HL-60/S4 treated with phorbol 12-myristate 13-acetate at 8.2 ng/mL for 4 days and 3 days (cell line): ENCODE data around the gene RIC8B.

Experiments
- in situ Hi-C: fragments of 300-500 bp; cut with MboI; formaldehyde crosslinking; loops from 2 replicates; pipeline ENCODE4 v1.15.0; 2022; ENCODE audit warnings: low sequenced_read_pairs

The RIC8B gene

DNA sequence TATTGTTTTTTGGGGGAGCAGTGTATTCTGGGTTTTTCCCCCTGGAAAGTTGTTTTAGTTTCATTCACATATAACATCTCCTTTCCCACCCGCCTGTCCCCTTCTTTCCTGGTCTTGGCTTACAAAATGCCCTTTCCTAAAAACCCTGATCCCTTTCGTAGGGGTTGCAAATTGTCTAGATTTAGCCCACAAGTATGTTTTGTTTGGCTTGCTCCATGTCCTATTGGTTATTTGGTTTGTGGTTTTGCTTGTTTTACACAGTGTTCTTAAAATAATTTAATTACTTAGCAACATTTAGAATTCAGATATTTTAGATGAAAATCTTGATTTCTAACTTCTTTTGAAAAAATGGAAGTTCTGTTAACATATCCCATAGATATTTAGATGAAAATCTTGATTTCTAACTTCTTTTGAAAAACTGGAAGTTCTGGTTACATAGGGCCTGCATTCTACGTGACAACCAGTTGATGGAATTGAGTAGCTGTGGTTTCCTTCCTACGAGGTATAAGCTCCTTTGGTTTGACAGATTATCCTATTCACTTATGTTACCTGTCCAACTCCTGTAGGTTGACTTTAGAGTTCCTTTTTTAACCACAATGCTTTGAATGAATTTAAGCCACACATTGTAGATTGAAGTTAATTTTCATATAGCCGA is 92.1 kb downstream of the RIC8B start:
- in situ Hi-C loops: no loop called here

DNA sequence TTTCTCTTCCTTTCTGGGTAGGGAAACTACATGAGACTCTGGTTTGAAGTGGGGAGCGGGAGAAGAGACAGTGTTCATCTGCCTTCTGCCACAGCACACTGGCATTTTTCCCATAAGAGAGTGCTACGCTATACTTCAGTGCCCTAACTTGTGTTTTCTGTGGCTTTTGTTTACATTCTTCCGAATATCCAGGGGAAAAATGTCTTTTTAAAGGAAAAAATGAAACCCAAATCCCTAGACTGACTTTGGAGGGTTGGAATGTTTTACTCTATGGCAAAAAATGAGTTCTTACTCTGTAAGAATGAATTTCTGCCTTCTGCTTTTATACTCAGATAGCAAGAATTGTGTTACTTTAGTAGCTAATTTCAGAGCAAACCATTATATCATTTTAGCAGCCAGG is 93.2 kb downstream of the RIC8B start:
- in situ Hi-C loops: no loop called here

DNA sequence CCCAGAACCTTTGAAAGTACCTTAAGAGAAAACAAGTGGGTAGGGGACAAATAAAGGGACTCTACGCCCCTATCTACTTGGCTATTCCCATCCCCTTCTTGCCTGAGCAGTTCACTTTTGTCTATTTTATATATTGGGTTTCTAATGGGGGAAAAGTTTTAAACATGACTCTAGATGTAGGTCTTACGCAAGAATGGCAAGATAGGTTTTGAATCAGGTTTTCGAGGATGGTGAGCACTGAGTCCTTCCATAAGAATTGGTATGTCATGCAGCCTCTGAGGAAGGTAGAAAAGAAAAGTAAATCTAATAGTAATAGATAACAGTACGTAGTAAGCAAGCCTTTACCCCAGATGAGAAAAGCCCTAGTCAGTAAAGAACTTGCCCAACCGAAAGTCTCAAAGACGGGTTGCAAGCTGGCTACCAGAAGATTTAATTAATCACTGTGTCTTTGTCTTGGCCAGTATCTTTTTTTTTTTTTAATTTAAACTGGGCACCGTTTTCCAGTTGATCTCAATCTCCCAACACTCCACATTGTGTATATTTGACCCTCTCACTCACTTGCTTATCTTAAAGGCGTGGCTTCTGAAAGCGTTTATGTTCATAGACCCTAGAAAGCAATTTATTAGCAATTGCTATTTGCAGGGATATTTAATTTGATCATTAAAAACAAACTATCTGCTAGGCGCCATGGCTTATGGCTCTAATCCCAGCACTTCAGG is 94.7 kb downstream of the RIC8B start:
- in situ Hi-C loops: no loop called here

DNA sequence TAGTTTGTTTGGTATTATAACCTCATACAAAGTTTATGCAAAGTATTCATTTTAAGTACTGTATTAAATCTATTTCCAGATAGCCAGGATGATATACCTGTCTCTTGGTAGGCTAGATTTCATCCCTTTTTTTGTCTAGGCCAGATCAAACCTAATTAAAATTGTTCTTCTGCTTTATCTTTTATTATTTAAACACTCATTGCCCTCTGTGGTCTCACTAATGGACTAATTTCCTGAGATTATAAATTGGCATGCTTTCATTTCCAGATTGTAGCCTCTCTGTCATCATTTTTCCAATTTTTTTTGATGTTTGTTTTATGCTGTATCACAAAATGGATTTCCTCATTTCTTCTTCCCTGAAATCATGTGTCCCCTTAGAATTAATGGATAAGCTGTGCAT is 95.6 kb downstream of the RIC8B start:
- in situ Hi-C loops: no loop called here

GRCh38 chr12:106871477-106871876 is 97.0 kb downstream of the RIC8B start:
- in situ Hi-C loops: no loop called here

GRCh38 chr12:106873983-106874382 is 99.5 kb downstream of the RIC8B start:
- in situ Hi-C loops: no loop called here

DNA sequence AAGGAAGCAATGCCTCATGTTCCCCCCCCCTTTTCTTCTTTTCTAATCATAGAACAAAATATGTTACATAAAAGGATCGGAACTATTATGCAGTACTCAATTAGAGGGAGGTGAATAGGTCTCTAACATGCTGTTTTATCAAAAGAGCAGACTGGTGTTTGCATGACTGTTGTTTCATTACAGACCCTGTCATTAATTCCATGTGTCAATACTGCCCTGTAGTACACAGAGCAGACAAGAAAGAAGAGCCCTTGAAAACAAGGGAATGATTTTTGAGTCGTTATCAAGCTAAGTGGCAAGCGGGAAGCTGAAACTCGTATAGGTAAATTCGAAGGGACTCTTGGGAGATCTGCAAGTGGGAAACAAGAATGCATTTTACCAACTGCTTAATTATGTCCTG is 104.3 kb downstream of the RIC8B start:
- in situ Hi-C loops: no loop called here

GRCh38 chr12:106879612-106880011 is 105.1 kb downstream of the RIC8B start:
- in situ Hi-C loops: no loop called here

- in situ Hi-C loops: no loop called here
Measured at GRCh38 chr12:106883426-106883825, 108.9 kb downstream of the RIC8B start.

- in situ Hi-C loops: no loop called here
Measured at GRCh38 chr12:106885026-106885425, 110.5 kb downstream of the RIC8B start.

DNA sequence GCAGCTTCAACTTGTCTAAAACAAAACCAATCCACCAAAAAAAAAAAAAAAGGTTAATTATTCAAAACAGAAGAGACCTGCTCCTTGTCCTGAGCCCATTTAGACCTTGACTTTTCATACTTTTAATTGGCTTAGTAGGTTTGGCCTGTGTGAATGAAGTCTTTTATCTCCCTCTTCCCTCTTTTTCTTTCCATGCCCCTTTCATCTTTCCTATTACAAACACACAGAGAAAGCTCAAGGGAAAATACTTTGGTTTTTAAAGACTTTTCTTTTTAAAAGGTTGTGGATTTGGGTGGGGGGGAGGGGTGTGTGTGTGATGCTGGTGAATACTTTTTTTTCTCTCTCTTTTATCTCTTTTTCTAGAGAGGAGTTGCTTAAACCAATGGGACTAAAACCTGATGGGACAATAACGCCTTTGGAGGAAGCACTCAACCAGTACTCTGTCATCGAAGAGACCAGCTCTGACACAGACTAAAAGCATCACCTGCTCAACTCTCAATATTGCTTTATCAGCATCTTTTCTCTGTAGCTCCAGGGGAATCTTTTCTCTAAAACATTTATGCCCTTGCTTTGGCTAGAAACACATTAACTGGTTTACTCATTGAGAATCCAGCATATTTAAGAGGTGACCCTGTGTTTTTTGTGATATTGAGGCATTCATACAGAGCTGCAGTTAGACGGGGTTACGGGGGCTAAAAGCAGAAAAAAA is 111.2 kb downstream of the RIC8B start:
- in situ Hi-C loops: no loop called here

GRCh38 chr12:106886932-106887331 is 112.5 kb downstream of the RIC8B start:
- in situ Hi-C loops: no loop called here

DNA sequence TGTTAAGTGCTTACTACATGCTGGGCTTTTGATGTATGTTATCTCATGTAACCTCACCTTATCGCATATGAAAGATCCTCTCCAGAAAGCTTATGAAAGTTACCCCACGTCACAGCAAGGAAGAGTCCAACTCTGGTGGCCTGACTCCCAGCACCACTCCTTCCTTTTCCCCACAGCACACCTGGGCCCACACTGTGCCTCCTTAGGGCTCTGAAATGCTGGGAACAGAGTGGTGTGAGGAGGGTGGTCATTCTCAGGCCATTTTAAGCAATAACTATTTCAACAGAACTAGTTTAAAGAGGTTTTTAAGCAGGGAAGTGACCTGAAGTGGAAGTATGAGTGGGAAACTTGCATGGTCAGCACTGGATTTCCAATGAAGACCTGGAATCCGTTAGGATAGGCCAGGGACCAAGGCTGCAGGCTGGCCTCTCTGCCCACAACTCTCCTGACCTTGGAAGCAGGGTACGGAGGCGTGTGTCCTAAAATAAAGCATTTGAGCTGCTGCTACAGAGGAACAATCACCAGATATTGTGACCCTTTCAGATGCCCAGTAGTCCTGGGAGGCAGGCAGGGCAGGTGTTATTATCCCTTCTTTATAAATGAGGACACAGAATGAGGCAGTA is 114.0 kb downstream of the RIC8B start:
- in situ Hi-C loops: no loop called here

GRCh38 chr12:106889326-106889725 is 114.8 kb downstream of the RIC8B start:
- in situ Hi-C loops: no loop called here

DNA sequence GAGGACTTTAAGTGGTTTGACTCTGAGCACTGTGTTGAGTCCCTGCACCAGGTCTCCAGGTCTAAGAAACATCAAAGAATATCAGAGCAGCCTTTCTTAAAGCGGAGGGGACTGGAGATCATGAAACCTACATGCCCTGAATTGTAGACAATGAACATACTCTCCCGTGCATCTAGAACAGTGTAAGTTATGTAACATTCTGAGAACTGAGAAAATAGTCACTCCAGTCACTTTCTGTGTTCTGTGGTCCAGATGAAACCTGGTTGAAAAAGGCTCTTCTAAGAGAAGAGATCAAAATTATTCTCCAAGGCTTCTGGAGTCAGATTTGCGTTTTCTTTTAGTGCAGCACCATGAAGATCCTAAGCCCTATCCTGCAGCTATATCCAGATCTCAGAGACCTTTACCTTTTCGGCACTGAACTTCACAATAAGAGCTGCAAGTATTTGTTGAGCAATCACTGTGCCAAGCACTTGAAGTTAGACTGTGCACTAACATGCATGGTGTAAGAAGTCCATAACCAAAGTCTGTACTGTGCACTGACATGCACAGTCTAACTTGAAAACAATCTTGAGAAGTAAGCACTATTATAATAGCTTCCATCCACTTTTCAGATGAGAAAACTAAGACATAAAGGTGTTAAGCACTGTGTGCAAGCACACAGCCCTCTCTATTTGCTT is 115.6 kb downstream of the RIC8B start:
- in situ Hi-C loops: no loop called here

- in situ Hi-C loops: no loop called here
Measured at GRCh38 chr12:106892075-106892474, 117.6 kb downstream of the RIC8B start.

DNA sequence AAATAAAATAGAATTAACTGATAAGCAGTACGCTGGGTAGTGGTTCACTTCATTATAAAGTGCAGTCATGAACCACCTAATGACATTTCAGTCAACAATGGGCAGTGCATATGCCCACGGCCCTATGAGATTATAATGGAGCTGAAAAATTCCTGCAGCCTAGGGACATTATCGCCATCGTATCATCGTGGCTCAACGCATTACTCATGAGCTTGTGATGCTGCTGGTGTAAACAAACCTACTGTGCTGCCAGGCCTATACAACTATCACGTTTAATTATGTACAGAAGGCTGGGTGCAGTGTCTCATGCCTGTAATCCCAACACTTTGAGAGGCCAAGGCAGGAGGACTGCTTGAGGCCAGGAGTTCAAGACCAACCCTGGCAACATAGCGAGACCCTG is 119.0 kb downstream of the RIC8B start:
- in situ Hi-C loops: no loop called here

DNA sequence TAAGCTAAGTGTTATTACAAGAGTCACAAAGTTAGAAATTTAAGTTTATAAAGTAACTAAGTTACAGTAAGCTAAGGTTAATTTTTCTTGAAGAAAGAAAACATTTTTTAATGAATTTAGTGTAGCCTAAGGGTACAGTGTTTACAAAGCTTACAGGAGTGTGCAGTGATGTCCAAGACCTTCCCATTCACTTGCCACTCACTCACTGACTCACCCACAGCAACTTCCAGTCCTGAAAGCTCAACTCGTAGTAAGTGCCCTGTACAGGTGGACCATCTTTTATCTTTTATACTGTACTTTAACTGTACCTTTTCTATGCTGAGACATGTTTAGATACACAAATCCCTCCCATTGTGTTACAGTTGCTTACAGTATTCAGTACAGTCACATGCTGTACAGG is 120.3 kb downstream of the RIC8B start:
- in situ Hi-C loops: no loop called here

GRCh38 chr12:106896603-106897002 is 122.1 kb downstream of the RIC8B start:
- in situ Hi-C loops: no loop called here

- in situ Hi-C loops: no loop called here
Measured at GRCh38 chr12:106897082-106897481, 122.6 kb downstream of the RIC8B start.
